Smooth muscle cell (in vitro differentiated cells): Measurements from ENCODE around the gene ESCO1. TPM values are rescaled to one million over a fixed set of nuclear protein-coding genes. Genes with fewer than 3 reads are reported as not detected.

Experiments
- DNase-seq: peaks from one replicate; lab custom pipeline; 2025; ENCODE audit not compliant: unreplicated experiment; lab: John Stamatoyannopoulos, UW
- H2AFZ ChIP-seq: fragments of 200-600 bp; sonication (generic); 2 replicates; pipeline ENCODE4 v1.6.0; 2016; ENCODE audit warnings: antibody characterized with exemption, low read depth, mild to moderate bottlenecking
- H3F3A ChIP-seq: fragments of 200-600 bp; sonication (generic); 2 replicates; pipeline ENCODE4 v1.6.0; 2017; ENCODE audit warnings: antibody characterized with exemption, low read depth
- H3K27ac ChIP-seq: fragments of 200-600 bp; sonication (generic); 2 replicates; pipeline ENCODE4 v1.5.1; 2016; ENCODE audit warnings: low read depth, mild to moderate bottlenecking
- H3K27me3 ChIP-seq: fragments of 200-600 bp; sonication (generic); 2 replicates; pipeline ENCODE4 v1.6.1; 2016; ENCODE audit warnings: low read depth, mild to moderate bottlenecking
- H3K36me3 ChIP-seq: fragments of 200-600 bp; sonication (generic); 2 replicates; pipeline ENCODE4 v1.5.1; 2016; ENCODE audit warnings: low read depth
- H3K4me1 ChIP-seq: fragments of 200-600 bp; sonication (generic); 2 replicates; pipeline ENCODE4 v1.5.1; 2016; ENCODE audit warnings: low read depth
- H3K4me2 ChIP-seq: fragments of 200-600 bp; sonication (generic); 2 replicates; pipeline ENCODE4 v1.6.0; 2016; ENCODE audit warnings: mild to moderate bottlenecking
- H3K4me3 ChIP-seq: fragments of 200-600 bp; sonication (generic); 2 replicates; pipeline ENCODE4 v1.5.1; 2016; ENCODE audit warnings: mild to moderate bottlenecking
- H3K79me2 ChIP-seq: fragments of 200-600 bp; sonication (generic); 2 replicates; pipeline ENCODE4 v1.6.0; 2016; ENCODE audit warnings: low read depth, mild to moderate bottlenecking
- H3K9ac ChIP-seq: fragments of 200-600 bp; sonication (generic); 2 replicates; pipeline ENCODE4 v1.6.0; 2016; ENCODE audit warnings: low read depth
- H3K9me3 ChIP-seq: fragments of 200-600 bp; sonication (generic); replicated peaks from 2 replicates; pipeline ENCODE4 v1.5.1; 2016; ENCODE audit warnings: low read depth
- H4K20me1 ChIP-seq: fragments of 200-600 bp; sonication (generic); 2 replicates; pipeline ENCODE4 v1.6.0; 2016; ENCODE audit warnings: low read depth
- WGBS: methylation state at CpG from one replicate; pipeline ENCODE4 v1.1.7; 2016; ENCODE audit warnings: low lambda C conversion rate; 5-methylcytosine and 5-hydroxymethylcytosine counted together
- polyA plus RNA-seq: library from polyadenylated mRNA; unstranded; fragments of >200 nt; fragmentation: Nextera tagmentation; extraction: Ambion mirVana; gene quantifications from 2 replicates; pipeline ENCODE4 v1.2.1, GENCODE V29; 2016
- total RNA-seq: library from RNA; depleted of rRNA; stranded (reverse); fragments of >200 nt; gene quantifications from 2 replicates; pipeline ENCODE4 v1.2.3, GENCODE V29; 2014
- TF ChIP-seq, protein P1 (sequence below): fragments of 200-600 bp; sonication (generic); IDR thresholded peaks from 2 replicates; pipeline ENCODE4 v1.5.1; 2017; ENCODE audit warnings: borderline replicate concordance, mild to moderate bottlenecking, antibody characterized with exemption; ENCODE audit not compliant: insufficient read depth, poor library complexity, severe bottlenecking

The ESCO1 gene
- total and polyA plus RNA-seq, 2 experiments from 2014 or later: 10.1 to 21.4 TPM

DNA sequence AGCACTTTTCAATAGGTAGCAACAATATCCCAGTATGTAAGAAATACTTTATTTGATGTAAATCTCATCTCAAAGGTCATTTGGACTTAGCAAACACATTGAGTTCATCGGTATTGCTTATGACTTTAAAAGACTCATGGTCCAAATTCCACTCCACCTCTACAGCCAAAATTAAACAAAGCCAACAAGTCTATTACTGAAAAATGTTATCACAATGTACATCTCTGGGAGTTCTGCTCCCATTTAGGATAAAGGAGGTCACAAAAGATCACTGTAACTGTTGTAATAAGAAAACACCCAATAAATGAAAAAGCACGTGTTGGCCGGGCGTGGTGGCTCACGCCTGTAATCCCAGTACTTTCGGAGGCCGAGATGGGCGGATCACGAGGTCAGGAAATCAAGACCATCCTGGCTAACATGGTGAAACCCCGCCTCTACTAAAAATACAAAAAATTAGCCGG is 50.0 kb downstream of the ESCO1 start:
- peaks cover 6% of the 10 kb centered on the region for H3K79me2 ChIP-seq
- no peak overlapping the region for H3K4me2 ChIP-seq
- no peak overlapping the region for H2AFZ ChIP-seq
- no peak overlapping the region for H3K4me3 ChIP-seq
- H3K27me3 ChIP-seq: no peaks in the 10 kb centered on the region
- H3K9me3 ChIP-seq: no peaks in the 10 kb centered on the region
- TF ChIP-seq, protein P1, sequence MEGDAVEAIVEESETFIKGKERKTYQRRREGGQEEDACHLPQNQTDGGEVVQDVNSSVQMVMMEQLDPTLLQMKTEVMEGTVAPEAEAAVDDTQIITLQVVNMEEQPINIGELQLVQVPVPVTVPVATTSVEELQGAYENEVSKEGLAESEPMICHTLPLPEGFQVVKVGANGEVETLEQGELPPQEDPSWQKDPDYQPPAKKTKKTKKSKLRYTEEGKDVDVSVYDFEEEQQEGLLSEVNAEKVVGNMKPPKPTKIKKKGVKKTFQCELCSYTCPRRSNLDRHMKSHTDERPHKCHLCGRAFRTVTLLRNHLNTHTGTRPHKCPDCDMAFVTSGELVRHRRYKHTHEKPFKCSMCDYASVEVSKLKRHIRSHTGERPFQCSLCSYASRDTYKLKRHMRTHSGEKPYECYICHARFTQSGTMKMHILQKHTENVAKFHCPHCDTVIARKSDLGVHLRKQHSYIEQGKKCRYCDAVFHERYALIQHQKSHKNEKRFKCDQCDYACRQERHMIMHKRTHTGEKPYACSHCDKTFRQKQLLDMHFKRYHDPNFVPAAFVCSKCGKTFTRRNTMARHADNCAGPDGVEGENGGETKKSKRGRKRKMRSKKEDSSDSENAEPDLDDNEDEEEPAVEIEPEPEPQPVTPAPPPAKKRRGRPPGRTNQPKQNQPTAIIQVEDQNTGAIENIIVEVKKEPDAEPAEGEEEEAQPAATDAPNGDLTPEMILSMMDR: no peak
- H3K36me3 ChIP-seq: no peaks in the 10 kb centered on the region
- H3F3A ChIP-seq: no peaks in the 10 kb centered on the region
- no peak overlapping the region for H3K9ac ChIP-seq
- H3K27ac ChIP-seq: no peak overlapping the region
- no peaks in the 10 kb centered on the region for H3K4me1 ChIP-seq
- peaks cover 17% of the 10 kb centered on the region for H4K20me1 ChIP-seq
- no peak for DNase-seq
- 98% methylated on average over 11 of the region's 11 CpGs for WGBS

DNA sequence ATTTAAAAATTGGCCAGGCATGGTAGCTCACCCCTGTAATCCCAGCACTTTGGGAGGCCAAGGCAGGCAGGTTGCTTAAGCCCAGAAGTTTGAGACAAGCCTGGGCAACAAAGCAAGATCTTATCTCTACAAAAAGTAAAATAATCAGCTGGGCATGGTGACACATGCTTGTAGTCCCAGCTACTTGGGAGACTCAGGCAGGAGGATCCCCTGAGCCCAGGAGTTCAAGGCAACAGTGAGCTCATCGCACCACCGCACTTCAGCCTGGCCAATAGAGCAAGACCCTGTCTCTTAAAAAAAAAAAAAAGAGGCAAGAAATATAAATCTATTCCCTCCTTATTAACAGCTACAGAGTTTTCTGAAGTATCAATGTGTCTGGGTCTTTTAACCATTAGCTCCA is 51.9 kb downstream of the ESCO1 start:
- Histone ChIP-seq H3K9ac (no peak overlapping the region), H3K4me1 (no peaks in the 10 kb centered on the region), H3K27me3 (no peaks in the 10 kb centered on the region), H3K79me2 (peaks cover 6% of the 10 kb centered on the region), H3K36me3 (no peaks in the 10 kb centered on the region), H3K9me3 (no peaks in the 10 kb centered on the region), H4K20me1 (peaks cover 17% of the 10 kb centered on the region), H3K4me3 (no peak overlapping the region), H3K4me2 (no peak overlapping the region), H2AFZ (no peak overlapping the region), H3F3A (no peaks in the 10 kb centered on the region), H3K27ac (no peak overlapping the region)
- 96% methylated on average over 2 of the region's 2 CpGs for WGBS
- DNase-seq: no peak
- TF ChIP-seq, protein P1: no peak

GRCh38 chr18:21546423-21546822 is 54.1 kb downstream of the ESCO1 start:
- H3K4me3 ChIP-seq: no peak overlapping the region
- TF ChIP-seq, protein P1: no peak
- no peak for DNase-seq
- peaks cover 3% of the 10 kb centered on the region for H3K36me3 ChIP-seq
- H3K27me3 ChIP-seq: no peaks in the 10 kb centered on the region
- H3K79me2 ChIP-seq: peaks cover 6% of the 10 kb centered on the region
- no peak overlapping the region for H3K4me2 ChIP-seq
- no peaks in the 10 kb centered on the region for H3K9me3 ChIP-seq
- WGBS: 94% methylated on average over 5 of the region's 5 CpGs
- H2AFZ ChIP-seq: no peak overlapping the region
- H4K20me1 ChIP-seq: peaks cover 9% of the 10 kb centered on the region
- no peaks in the 10 kb centered on the region for H3F3A ChIP-seq
- no peak overlapping the region for H3K27ac ChIP-seq
- no peak overlapping the region for H3K9ac ChIP-seq
- H3K4me1 ChIP-seq: no peaks in the 10 kb centered on the region

DNA sequence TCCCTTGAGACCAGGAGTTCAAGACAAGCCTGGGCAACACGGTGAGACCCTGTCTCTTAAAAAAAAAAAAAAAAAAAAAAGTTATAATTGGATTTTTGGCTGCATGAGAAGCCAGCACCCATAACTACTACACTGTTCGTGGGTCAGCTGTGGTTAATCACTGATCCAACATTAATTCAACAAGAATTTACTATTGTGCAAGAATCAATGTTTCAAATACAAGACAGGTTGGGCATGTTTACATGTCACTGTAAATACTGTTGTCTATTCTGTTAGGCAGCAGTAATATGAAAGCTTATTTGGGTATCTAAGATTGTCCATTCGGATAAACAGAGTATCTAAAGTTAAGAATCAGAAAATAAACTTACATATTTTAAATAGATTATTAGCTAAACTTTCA is 62.3 kb downstream of the ESCO1 start:
- H3K4me2 ChIP-seq: no peak overlapping the region
- 97% methylated on average over 3 of the region's 3 CpGs for WGBS
- no peak for DNase-seq

More for the DNA sequence above, 62.3 kb downstream of the ESCO1 start:
- H3K9me3 ChIP-seq: no peaks in the 10 kb centered on the region
- no peak overlapping the region for H3K9ac ChIP-seq
- no peak overlapping the region for H3K27ac ChIP-seq
- TF ChIP-seq, protein P1: no peak
- no peak overlapping the region for H2AFZ ChIP-seq
- no peaks in the 10 kb centered on the region for H3K4me1 ChIP-seq
- no peaks in the 10 kb centered on the region for H3F3A ChIP-seq
- no peaks in the 10 kb centered on the region for H4K20me1 ChIP-seq
- peaks cover 32% of the 10 kb centered on the region for H3K36me3 ChIP-seq
- no peaks in the 10 kb centered on the region for H3K79me2 ChIP-seq
- H3K27me3 ChIP-seq: no peaks in the 10 kb centered on the region
- H3K4me3 ChIP-seq: no peak overlapping the region
